Measurements from ENCODE around the gene TBC1D5.

The TBC1D5 gene

GRCh38 chr3:17119201-17120072 lies 623.0 kb downstream of the TBC1D5 start:
- no peak for DNase-seq

- no peak for DNase-seq
These were observed 623.7 kb downstream of the TBC1D5 start for GRCh38 chr3:17118771-17119170.

GRCh38 chr3:17116007-17116600 lies 626.3 kb downstream of the TBC1D5 start:
- no peak for DNase-seq

- DNase-seq = no peak
These were observed 627.2 kb downstream of the TBC1D5 start for GRCh38 chr3:17115186-17115585.

GRCh38 chr3:17111586-17111985 lies 630.8 kb downstream of the TBC1D5 start:
- DNase-seq = no peak

GRCh38 chr3:17110660-17111396 lies 631.6 kb downstream of the TBC1D5 start:
- DNase-seq = no peak
